Right atrium auricular region (tissue), 2 donors: ENCODE results near the gene LAMB4. TPM values are rescaled to one million over a fixed set of nuclear protein-coding genes. Genes with fewer than 3 reads are reported as not detected.

Experiments
- DNase-seq: peaks from one replicate; pipeline ENCODE4 v3.0.0-alpha.2; 2019; ENCODE audit warnings: low spot score
- H3K27ac ChIP-seq, 2 donors: fragments of 200-600 bp; sonication (generic); 1 replicate in 1 of 2; 2 replicates in 1 of 2; pipeline ENCODE4 v1.5.1; 2016 to 2019
- H3K27me3 ChIP-seq, 2 donors: fragments of 200-600 bp; sonication (generic); one replicate each; pipeline versions ENCODE4 v1.5.1 to v1.6.0; 2017 to 2019
- H3K36me3 ChIP-seq: fragments of 200-600 bp; sonication (generic); one replicate; pipeline ENCODE4 v1.5.1; 2016
- H3K4me1 ChIP-seq, 2 donors: fragments of 200-600 bp; sonication (generic); one replicate each; pipeline versions ENCODE4 v1.5.1 to v1.6.0; 2017 to 2019
- H3K4me3 ChIP-seq, 2 donors: fragments of 200-600 bp; sonication (generic); 1 replicate in 1 of 2; 2 replicates in 1 of 2; pipeline ENCODE4 v1.5.1; 2017 to 2019; ENCODE audit warnings: mild to moderate bottlenecking in 1 of 2, moderate library complexity in 1 of 2
- H3K9me3 ChIP-seq, 2 donors: fragments of 200-600 bp; sonication (generic); one replicate each; pipeline ENCODE4 v1.5.1; 2019
- total RNA-seq, 2 donors: library from RNA; depleted of rRNA; stranded (reverse); fragments of >200 nt; gene quantifications; one replicate each; pipeline ENCODE4 v1.1.0, GENCODE V29; 2016
- TF ChIP-seq, protein P1 (sequence below), 2 donors: fragments of 200-600 bp; sonication (generic); IDR thresholded peaks; one replicate each; pipeline ENCODE4 v1.5.1; 2019; ENCODE audit warnings: antibody characterized with exemption in 2 of 2

LAMB4 gene
- total RNA-seq, 2 donors from 2014 or later = not detected

DNA sequence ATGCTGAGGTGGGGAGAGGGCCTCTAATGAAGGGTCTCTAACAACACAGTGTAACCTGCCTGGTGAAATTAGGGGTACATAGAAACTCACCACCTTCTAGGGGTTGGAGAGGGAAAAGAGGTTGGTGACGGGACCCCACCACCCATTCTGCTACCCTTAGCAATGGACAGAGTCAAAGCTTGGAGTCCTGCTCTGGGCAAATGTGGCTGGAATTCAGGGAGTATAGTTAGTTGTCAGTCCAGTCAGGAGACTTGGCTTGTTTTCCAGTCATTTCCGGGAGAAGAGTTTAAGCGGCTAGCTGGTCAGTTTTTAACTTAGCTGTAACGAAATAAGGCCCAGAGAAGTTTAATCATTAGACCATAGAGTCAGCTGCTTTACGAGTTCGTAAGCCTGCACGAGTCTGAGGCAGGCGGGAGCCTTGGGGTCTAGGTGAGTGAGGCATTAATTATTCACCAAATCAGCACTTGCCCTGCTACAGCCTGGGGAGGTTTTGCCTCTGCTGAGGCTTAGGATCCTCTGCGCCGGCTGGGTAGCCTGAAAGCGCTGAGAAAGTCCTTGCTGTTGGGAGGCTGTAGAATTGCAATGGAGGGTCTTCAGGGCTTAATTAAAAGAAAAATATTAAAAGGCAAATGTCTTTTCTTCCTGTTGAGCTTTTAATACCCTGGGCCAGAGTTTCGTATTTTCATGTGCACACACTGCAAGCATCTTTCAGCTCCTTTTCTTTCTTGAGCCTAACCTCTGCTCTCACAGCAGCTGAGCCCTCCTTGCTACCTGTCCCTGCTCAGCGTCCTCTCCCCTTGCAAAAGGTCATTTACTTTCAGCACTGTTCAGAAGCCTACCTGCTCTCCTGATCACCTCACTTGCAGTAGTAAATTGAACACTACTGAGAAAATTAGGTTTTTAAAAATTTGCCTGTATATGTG lies 125.7 kb downstream of the LAMB4 start:
- peaks cover 0 to 4% of the 10 kb centered on the region in 2 donors for H3K27me3 ChIP-seq
- H3K36me3 ChIP-seq = no peaks in the 10 kb centered on the region
- H3K4me3 ChIP-seq = no peak overlapping the region
- DNase-seq = no peak
- H3K9me3 ChIP-seq = no peaks in the 10 kb centered on the region
- H3K4me1 ChIP-seq = peaks cover 0 to 42% of the 10 kb centered on the region in 2 donors
- H3K27ac ChIP-seq = peak overlapping the region; percentile 50 to 79
- TF ChIP-seq, protein P1, sequence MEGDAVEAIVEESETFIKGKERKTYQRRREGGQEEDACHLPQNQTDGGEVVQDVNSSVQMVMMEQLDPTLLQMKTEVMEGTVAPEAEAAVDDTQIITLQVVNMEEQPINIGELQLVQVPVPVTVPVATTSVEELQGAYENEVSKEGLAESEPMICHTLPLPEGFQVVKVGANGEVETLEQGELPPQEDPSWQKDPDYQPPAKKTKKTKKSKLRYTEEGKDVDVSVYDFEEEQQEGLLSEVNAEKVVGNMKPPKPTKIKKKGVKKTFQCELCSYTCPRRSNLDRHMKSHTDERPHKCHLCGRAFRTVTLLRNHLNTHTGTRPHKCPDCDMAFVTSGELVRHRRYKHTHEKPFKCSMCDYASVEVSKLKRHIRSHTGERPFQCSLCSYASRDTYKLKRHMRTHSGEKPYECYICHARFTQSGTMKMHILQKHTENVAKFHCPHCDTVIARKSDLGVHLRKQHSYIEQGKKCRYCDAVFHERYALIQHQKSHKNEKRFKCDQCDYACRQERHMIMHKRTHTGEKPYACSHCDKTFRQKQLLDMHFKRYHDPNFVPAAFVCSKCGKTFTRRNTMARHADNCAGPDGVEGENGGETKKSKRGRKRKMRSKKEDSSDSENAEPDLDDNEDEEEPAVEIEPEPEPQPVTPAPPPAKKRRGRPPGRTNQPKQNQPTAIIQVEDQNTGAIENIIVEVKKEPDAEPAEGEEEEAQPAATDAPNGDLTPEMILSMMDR (IDR thresholded peaks at IDR 0.05) = no peak

DNA sequence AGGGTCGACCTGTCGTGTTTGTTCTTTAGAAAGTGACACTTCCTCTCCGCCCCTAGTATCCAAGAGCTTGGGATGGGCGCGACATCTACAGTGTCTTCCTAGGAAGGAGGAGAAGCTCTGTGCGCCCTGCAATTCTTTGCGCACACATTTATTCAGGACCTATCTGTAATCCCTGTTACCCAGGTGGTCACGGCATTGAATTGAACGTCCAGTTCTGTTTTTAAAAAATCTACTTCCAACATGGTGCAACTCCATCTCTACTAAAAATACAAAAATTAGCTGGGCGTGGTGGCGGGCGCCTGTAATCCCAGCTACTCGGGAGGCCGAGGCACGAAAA lies 126.6 kb downstream of the LAMB4 start:
- peaks cover 0 to 49% of the 10 kb centered on the region in 2 donors for H3K4me1 ChIP-seq
- H3K27ac ChIP-seq = peak overlapping the region; percentile 79
- no peaks in the 10 kb centered on the region for H3K27me3 ChIP-seq

DNA sequence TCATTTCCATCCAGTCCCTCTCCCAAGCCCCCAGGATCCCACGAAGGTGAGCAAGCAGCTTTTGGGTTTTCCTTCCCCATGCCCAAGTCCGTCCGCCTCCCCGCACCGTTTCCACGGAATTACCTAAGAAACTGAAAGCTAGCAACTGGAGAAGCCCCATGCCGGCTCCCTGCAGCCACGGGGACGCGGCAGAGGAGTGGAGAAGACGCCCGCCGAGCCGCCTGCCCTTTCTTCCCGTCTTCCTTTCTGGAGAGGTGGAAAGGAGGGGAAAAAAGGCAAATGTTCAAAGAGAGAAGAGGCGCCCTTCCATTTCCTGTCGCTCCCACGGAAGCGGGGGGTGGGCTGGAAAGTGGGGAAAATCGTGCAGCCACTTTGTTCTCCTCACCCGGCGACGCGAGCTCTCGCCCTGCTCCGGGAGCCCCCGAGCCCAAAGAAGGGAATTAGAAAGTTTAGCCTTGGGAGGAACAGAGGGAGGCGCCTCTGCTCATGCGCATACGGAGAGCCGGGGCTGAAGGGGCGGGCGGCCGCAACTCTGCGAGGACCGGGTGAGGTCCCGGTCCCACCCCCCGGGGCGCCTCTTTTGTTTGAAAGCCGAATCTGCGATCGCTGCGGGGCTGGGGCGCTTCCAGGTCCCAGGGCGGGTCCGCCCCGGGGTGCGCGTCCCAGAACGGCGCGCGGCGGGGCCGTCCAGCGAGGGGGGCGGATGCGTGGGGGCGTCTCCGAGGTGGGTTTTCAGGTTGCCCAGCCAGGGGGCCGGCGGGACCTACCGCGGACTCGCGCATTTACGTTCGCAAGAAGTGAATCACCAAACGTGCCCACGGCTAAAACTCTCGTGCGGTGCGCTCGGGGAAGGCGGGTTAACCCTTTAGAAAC lies 127.2 kb downstream of the LAMB4 start, which contains the start of gene LAMB1:
LAMB1 (minus strand) TSS at position 436 of the 873 bp plus-strand sequence; CDS start at position 160, 276 bp downstream.
- peak; percentile 78 for DNase-seq
- H3K4me1 ChIP-seq = peaks cover 0 to 49% of the 10 kb centered on the region in 2 donors

More for the DNA sequence above, 126.6 kb downstream of the LAMB4 start:
- no peaks in the 10 kb centered on the region for H3K36me3 ChIP-seq
- TF ChIP-seq, protein P1 (IDR thresholded peaks at IDR 0.05) = no peak
- no peak for DNase-seq
- peak overlapping the region; percentile 67 to 71 for H3K4me3 ChIP-seq
- H3K9me3 ChIP-seq = no peaks in the 10 kb centered on the region

DNA sequence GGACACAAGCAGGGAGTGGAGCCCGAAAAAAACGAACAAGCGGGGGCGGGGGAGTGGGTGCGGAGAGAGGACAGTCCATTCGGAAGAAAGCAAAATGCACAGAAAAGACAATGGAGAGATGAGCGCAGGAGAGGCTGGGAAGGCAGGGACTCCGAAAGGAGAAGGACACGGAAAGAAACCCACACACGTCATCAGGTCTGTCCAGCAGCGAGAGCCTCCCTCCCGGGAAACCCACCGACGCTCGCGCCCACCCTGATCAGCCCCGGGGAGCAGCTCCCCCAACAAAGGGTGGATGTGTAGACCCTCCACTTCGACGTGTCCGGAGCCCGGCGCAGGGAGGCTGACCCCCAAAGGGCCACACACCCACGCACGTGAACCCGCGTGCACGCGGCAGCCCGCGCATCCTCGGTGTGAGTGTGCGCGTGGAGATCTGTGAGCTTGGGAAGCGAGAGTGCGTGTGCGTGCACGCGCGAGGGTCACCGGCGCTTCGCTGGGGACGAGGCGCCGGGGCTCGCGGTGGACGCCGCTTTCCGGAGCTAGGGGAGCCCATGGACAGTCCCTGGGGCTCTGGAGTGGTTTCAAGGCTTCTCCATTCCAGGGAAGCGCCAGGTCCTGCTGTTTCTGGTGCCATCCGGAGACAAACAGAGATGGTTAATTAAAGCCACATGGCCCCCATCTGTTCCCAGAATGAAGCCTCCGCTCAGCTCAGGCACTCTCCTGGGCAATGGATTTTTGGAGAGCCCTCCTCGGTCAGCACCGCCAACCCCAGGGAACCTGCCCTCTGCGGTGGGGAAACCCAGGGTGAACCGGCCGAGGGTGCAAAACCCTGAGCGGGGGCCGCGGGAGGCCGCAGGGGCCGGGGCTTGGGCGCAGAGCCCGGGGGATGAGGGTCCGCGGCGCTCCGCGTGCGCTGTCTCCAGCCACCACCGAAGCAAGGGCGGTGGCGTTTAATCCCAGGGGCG lies 128.1 kb downstream of the LAMB4 start:
- TF ChIP-seq, protein P1 (IDR thresholded peaks at IDR 0.05) = no peak
- Histone ChIP-seq H3K27me3 (no peaks in the 10 kb centered on the region), H3K36me3 (peaks cover 6% of the 10 kb centered on the region), H3K27ac (peak overlapping the region; percentile 79), H3K9me3 (no peaks in the 10 kb centered on the region), H3K4me3 (peak overlapping the region; percentile 67 to 71), H3K4me1 (peaks cover 0 to 50% of the 10 kb centered on the region in 2 donors)
- no peak for DNase-seq

More for the DNA sequence above, 127.2 kb downstream of the LAMB4 start, which contains the start of gene LAMB1:
- peaks cover 2% of the 10 kb centered on the region for H3K36me3 ChIP-seq
- peak within 1 kb of the TSS; percentile 79 for H3K27ac ChIP-seq
- H3K27me3 ChIP-seq = no peaks in the 10 kb centered on the region
- H3K9me3 ChIP-seq = no peaks in the 10 kb centered on the region
- H3K4me3 ChIP-seq = peak within 1 kb of the TSS; percentile 67 to 71
- TF ChIP-seq, protein P1 (IDR thresholded peaks at IDR 0.05) = no peak
